IPS DF 19.7 (cell line): ENCODE measurements around the gene GPX7.

Experiments used
- DNase-seq: peaks from one replicate; pipeline ENCODE4 v3.0.0-alpha.2; 2013; ENCODE audit warnings: low read depth, low spot score

Gene GPX7

DNA sequence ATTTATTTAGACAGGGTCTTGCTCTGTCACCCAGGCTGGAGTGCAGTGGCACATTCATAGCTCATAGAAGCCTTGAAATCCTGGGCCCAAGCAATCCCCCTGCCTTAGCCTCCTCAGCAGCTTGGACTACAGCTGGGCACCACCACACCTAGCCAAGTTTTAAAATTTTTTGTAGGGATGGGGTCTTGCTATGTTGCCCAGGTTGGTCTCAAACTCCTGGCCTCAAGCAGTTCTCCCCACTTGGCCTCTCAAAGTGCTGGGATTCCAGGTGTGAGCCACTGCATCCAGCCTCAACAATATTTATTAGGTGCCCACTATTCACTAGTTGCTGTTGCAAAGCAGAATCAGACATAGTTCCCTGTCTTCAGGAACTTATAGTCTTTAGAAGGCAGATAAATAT lies 14.1 kb upstream of the GPX7 start:
- DNase-seq: no peak

DNA sequence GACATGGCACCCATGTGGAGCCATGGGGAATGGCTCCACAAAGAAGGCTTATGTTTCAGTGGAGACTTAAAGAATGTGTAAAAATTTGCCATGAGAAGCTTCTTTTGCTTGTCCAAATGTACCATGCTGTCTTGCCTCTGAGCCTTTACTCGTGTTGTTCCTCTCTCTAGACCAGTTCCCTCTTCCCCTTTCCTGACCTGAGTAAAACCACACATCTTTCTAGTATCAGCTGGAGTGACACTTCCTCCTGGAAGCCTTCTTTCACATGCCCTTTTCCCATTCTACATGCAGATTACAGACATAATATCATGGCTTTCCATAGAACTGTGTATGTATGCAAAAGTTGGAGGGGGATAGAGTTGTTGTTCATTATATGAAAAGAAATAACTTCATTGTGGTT lies 13.6 kb upstream of the GPX7 start:
- DNase-seq: no peak

DNA sequence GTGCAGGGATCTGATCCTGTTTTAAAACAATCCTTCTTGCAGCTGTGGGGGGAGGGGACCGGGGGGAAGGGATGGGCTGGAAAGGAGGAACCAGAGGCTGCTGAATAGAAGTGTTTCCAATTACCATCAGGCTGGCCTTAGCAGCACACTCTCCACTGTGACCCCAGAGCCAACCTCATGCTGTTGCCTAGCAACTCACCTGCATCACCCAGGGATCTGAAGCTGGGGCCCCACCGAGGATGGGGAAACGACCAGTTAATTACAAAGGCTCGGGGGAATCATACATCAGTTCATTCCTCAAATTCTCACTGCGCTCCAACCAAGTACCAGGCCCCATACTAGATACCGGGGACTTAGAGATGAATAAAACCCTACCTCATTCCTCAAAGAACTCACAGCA lies 11.9 kb upstream of the GPX7 start:
- DNase-seq: no peak

DNA sequence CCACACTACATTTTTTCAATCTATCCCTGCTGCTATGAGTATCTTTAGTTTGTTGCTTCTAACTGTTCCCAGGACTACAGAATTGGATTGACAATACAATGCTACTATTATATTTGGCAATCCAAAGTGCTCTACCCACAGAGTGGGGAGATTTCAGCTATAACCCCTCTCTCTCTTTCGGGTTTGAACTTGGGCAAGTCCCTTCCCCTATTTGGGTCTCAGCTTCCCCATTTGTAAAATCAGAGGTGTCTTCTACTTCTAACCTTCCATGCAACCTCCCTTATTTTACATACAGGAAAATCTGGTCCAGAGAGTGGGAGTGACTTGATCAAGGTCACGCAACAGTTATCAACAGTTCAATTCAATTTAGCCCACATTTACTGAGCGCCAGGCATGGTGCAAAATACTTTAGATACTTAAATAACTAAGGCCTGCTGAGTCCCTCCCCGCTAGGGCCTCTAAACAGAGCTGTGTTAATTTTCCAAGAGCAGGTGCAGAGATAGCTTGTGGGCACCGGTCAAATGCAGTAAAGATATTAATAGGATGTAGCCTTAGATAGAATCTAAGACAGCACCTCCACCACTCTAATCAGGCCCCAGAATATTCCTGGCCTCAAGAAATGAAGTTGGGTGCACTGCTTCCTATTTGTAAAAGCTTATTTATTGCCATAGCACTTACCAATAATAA lies 9.4 kb upstream of the GPX7 start:
- no peak for DNase-seq

DNA sequence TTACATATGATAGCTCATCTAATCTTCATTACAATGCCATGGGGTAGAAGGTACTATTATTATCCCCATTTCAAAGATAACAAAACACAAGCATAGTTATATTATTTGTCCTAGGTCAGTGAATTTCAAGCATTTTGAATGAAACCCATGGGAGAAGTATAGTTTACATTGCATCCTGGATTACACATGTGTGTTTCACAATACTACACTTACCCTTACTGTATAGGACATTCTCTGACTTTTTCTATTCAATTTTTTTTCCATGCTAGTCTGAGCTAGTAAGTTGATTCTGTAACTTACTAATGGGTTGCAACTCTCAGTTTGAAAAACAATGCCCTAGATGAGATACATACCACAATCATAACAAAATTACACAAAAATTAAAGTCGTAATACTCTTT lies 8.7 kb upstream of the GPX7 start:
- DNase-seq: no peak

DNA sequence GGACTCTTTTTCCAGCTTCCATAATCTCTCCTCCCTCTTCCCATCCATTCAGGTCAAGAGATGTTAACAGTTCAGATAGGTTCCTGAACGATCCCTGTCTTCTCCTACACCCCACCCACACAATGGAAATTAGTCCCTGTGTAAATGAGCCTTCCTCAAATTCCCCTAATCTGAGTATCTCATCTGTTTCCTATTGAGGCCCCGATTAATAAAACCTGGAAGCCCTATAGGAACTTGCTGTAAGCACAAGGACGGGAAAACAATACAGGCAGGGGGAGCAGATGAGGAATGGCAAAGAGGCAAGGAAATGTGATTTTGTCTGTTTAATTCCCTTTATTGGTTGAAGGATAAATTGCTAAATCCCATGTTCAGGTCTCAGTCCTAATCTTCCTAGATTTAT lies 7.1 kb upstream of the GPX7 start:
- DNase-seq: no peak

DNA sequence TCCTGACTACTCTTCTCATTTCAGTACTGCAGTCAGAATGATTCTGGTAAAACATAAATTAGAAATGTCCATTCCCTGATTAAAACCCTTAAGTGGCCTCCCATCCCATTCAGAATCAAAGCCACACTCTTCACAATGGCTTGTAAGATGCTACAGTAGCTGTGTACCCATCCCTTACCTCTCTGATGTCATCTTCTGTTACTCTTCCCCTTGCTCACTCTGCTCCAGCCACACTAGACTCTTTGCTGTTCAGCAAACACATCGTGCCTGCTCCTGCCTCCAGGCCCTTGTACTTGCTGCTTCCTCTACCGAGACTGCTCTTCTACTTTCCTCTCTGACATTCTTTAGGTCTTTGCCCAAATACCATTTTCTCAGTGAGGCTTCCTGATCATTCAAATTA lies 4.3 kb upstream of the GPX7 start:
- DNase-seq: no peak

DNA sequence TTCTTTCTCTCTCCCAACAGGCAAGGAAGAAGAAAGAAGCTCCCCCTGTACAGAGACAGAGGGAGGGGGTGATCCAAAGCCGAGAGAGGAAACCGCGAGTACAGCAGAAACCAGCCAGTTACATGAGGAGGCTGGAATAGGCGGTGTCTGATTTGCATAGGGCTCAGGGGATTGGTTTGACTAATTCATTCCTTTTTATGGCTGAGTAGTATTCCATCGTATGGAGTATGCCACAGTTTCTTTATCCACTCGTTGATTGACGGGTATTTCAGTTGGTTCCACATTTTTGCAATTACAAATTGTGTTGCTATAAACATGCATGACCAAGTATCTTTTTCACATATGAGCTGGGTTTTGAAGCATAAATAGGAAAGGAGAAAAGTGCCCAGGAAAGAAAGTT lies 3.4 kb upstream of the GPX7 start:
- no peak for DNase-seq

DNA sequence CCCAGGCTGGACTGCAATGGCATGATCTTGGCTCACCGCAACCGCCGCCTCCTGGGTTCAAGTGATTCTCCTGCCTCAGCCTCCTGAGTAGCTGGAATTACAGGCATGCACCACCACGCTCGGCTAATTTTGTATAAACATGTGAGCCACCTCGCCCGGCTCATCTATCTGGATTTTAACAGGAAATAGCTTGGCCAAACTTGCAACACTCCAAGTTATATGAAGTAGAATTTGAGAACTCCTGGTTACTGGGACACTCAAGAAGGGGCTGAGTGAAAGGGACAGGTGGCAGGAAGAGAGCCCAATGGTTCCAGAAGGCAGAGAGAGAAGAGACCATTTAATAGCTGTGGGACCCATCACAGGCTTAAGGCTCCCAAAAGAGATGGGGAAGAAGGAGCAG lies 2.9 kb upstream of the GPX7 start:
- no peak for DNase-seq

DNA sequence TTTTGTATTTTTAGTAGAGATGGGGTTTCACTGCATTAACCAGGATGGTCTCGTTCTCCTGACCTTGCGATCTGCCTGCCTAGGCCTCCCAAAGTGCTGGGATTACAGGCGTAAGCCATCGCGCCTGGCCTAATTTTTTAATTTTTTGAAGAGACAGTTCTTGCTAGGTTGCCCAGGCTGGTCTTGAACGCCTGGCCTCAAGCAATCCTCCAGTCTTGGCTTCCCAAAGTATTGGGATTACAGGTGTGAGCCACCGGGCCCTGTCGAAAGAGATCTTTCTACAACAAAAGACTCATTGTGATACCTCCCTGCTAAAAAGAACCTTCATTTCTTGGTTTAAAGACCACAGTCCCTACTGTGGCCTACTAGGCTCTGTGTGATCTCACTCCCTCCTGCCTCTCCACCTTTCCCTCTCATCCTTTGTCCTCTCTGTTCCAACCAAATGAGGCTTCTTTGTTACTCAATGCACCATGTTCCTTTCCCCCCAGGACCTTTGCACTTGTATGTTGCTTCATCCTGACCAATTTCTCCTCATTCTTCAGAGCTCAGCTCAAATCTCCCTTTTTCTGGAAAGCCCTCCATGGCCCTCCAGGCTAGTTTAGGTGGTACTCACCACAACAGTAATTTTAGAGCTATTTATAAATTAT lies 1.5 kb upstream of the GPX7 start:
- no peak for DNase-seq

DNA sequence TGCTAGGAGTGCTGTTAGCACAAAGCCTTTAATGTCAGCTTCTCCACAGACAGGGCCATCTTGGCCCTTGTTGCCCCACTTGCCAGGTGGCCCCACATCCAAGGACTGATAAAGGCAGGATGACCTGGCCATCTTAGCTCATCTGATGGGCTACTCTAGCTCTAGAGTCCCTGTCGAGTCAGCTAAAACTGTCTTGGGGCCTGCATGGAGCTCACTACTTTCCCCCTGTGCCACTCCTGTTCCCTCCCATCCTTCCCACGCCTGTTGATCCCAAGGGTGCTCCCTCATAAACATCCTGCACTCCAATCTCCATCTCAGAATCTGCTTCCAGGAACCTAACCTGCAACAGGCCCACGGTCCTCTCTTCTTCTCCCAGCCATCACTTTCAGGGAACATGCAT lies 652 bp upstream of the GPX7 start:
- DNase-seq: no peak

DNA sequence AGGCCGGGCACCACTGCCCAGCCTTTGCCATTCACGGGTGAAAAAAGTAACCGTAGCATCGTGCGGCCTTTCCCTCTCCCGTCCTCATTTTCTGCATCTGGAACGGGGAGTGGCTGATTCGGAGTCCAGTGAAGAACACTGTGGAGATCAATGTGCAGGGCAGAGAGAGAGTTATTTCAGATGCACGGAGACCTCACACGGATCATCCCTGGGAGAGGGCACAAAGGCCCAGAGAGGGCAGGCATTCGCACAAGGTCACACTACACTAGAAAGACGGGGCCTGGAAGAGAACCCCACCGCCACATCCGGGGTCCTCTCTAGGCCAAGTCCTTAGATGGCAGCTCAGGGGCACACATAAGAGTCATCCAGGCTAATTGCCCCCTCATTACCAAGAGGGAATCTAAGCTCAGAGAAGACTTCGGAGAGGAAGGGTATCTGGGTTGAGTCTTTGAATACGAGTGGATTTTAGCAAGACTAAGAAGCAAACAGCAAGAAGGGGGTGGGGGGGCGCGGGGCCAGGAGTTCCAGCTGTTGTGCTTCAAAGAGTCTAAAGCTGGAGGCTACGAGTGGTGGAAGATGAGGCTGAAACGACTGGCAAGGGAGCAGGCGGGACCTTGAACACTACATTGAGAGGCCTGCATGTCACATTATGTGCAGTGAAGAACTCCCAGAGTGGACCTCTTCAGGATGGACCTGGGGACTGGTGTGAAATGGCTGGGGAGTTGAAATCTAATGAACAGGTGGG lies 857 bp downstream of the GPX7 start:
- DNase-seq: no peak

DNA sequence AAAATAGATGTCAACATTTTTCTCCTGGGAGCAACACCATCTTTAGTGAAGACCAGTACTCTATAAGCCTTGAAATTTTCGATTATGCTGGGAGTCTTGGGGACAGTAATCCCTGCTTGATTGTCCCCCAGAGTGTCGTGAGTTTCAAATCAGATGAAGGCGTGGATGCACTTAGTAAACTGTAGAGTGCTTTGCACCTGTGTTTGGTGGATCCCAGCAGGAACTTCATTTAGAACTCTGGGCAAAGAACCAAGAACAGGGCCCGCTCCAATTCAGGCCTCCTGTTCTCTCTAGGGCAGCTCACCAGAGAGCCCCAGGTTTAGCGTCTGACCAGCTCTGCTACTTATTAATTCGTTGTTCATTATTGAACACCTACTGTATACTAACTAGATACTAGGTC lies 1.5 kb downstream of the GPX7 start:
- no peak for DNase-seq

DNA sequence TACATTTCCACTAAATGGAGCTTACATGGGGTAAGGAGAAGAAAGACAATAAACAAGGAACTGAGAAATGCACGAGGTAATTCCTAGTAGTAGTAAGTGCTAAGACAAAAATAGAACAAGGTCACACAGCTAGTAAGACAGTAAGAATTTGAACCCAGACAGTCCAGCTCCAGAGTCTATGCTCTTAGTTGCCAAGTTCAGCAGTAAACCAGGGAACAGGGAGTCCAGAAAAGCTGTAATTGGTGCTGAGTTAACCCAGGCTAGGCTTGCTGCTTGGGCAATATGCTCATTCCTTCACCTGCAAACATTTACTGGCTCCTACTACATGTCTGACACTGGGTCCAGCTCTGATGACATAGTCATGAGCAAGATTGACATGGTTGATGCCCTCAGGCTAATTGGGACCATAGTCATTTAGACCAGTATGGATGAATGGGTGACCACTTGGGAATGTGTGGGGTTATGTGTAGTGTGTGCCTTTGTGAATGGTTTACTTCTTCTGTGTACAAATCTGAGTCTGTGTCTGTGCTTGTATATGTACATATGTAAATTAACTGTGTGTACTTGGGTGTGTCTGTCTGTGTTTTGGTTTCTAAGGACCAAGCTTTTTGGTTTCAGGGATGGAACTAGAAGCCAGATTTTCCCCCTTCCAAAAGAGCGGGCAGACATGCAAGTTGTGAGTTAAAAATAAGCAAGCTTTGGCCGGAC lies 2.0 kb downstream of the GPX7 start:
- no peak for DNase-seq

DNA sequence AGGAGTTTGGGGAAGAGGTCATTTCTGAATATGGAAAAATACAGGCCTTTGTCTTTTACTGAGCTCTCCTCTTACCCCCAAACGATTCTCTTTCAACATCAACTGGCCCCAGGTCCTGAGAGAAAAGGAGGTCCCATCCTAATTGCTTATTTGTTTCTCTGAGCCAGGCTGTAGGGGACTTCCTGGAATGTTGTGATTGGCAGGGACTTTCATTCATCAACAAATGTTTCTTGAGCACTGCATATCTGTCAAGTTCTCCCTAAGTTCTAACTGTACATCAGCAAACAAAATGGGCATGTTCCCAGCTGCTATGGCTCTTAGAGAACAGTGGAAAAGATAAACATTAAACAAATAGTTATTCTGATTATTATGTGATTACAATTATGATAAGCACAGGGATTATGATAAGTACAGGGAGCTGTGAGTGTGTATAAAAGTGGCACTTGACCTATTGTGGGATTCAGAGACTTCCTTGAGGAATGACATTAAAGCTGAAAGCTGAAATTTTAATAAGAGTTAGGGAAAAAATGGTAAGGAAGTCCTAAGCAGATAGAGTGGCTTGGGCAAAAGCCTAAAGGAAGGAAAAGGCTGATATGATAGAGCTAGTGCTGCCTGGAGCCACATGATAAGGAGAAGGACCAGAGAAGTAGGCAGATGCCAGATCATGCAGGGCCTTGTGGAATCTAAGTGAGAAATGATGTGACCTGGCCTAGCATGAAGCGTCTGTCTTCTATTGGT lies 11.6 kb downstream of the GPX7 start:
- DNase-seq: no peak

DNA sequence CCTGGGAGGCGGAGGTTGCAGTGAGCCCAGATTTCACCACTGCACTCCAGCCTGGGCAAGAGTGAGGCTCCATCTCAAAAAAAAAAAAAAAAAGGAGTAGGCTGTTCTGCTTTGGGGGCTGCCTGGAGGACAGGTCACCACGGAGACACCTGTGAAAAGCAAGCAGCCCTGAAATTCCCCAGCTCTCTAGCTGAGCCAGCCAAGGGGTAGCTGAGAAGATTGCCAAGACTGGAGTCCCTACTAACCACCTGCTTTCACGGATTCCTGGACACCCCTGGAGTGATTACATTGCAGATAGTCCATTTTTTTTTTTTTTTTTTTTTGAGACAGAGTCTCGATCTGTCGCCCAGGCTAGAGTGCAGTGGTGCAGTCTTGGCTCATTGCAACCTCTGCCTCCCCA lies 12.5 kb downstream of the GPX7 start:
- no peak for DNase-seq

DNA sequence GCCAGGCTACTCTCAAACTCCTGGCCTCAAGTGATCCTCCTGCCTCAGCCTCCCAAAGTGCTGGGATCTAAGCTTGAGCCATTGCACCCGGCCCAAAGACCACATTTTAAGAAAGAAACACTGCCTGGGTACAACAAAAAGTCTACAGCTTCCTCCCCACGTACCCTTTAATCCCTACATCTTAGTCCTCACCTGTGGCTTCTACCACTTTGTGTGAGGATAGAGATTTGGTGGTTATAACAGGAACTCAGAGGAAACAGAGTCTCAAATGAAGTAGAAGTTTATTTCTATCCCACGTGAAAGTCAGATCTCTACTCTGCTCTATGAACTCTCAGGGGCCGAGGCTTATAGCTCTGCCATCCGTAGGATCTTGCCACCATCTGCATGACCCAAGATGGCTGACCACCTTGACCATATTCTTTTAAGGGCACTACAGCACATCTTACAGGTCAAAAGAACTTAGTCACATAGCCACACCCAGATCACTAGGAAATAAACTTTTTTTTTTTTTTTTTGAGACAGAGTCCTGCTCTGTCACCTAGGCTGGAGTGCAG lies 13.4 kb downstream of the GPX7 start:
- no peak for DNase-seq

DNA sequence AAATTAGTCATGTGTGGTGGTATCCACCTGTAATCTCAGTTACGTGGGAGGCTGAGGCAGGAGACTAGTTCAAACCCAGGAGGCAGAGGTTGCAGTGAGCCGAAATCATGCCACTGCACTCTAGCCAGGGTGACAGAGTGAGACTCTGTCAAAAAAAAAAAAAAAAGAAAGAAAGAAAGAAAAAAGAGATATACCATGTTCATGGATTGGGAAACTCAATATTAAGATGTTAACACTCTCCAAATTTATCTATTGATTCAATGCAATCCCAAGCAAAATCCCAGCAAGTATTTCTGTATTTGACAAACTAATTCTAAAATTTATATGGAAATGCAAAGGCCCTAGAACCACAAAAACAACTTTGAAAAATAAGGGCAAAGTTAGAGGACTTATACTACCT lies 19.8 kb downstream of the GPX7 start:
- DNase-seq: no peak

DNA sequence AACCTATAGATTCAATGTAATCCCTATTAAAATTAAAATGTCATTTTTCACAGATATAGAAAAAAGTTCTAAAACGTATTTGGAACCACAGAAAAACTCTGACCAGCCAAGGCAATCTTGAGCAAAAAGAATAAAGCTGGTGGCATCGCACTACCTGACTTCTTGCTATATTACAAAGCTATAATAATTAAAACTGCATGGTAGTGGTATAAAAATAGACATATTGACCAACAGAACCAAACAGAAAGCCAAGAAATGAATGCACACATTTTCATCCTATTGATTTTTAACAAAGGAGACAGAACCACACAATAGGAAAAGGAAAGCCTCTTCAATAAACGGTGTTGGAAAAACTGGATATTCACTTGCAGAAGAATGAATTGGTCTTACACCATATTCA lies 21.6 kb downstream of the GPX7 start:
- no peak for DNase-seq

DNA sequence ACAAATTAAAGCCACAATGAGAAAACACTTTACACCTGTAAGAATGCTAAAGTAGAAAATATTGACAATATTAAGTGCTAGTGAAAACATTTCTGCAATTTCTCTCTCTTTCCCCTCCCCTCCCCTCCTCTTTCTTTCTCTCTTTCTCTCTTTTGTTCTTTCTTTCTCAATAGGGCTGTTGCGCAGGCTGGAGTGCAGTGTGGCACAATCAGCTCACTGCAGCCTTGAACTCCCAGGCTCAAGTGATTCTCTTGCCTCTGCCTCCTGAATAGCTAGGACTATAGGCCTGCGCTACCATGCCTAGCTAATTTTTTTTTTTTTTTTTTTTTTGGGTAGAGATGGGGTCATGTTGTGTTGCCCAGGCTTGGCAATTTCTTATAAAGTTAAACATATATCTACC lies 24.9 kb downstream of the GPX7 start:
- DNase-seq: no peak

DNA sequence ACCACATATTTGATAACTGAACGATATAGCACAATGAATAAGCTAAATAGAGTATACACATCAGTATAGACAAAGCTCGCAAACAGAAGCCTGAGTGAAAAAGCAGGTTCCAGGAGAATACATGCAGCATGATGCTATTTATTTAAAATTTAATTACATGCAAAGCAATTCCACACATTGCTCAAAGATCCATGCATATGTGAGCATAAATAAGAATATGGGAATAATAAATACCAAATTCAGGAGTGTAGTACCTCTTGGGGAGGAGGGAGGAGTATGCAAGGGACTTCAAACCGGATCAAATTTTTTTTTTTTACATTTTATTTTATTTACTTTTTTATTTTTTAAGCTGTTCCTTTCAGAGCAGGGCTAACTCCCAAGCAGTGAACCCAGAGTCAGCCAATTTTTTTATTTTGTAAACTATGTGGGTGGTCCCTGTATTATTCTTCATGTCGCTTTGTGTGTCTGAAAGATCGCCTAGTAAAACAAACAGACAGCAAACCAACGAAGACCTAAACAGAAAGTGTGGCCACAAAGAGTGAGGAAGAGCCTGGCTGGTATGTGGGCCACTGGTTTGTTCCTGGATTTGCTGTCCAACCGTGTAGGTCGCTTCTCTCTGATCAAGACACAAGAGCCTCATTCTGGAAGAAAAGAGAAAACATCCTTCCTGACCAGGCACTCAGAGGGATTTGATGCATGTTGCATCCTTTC lies 26.6 kb downstream of the GPX7 start:
- DNase-seq: no peak
